A549 (cell line): Measurements from ENCODE around the gene MYO5C. TPM values are rescaled to one million over a fixed set of nuclear protein-coding genes. Genes with fewer than 3 reads are reported as not detected.
"Not testable (repeated sequence)": the region's sequence is repeated elsewhere in the genome, so short reads cannot be mapped to it uniquely, and the experiment has no call there.

Experiments used
- ATAC-seq, 2 experiments: fragments of 200-7000 bp in 1 of 2; fragments of >200 bp in 1 of 2; cut with Nextera tagmentation in 1 of 2; cut with Tn5 transposase in 1 of 2; 3 replicates each; pipeline versions ENCODE4 v1.8.0 to v1.9.1; 2018 to 2020; ENCODE audit warnings: mild to moderate bottlenecking in 1 of 2, moderate library complexity in 1 of 2
- CTCF ChIA-PET: fragments of 300-600 bp; sonication (Branson Sonifier 250); formaldehyde crosslinking; extraction: SDS; loops from one replicate; lab custom pipeline; 2021; ENCODE audit warnings: antibody characterized with exemption, inconsistent platforms; lab: Yijun Ruan, JAX
- POLR2A ChIA-PET: fragments of 350-600 bp; formaldehyde crosslinking; extraction: SDS; loops from one replicate; lab custom pipeline; 2021; ENCODE audit warnings: antibody characterized with exemption, inconsistent platforms; lab: Yijun Ruan, JAX
- DNase-seq, 2 experiments: peaks; one replicate each; pipeline versions ENCODE4 v3.0.0 to v3.0.0-alpha.2; 2011 to 2016; ENCODE audit warnings: low read depth in 1 of 2, low spot score in 1 of 2
- FAIRE-seq: peaks from 2 replicates; lab custom pipeline; 2011; peaks lifted over from hg19 to GRCh38; lab: Jason Lieb, UNC
- H3K27ac ChIP-seq, 2 experiments: fragments of >200 bp; sonication (Bioruptor Twin); formaldehyde crosslinking; 3 replicates each; pipeline ENCODE4 v1.5.1; 2016 to 2017
- H3K4me1 ChIP-seq: fragments of >200 bp; sonication (Bioruptor Twin); formaldehyde crosslinking; 3 replicates; pipeline ENCODE4 v1.6.1; 2016
- H3K4me2 ChIP-seq: fragments of >200 bp; sonication (Bioruptor Twin); formaldehyde crosslinking; 3 replicates; pipeline ENCODE4 v1.6.1; 2016
- H3K4me3 ChIP-seq: fragments of >200 bp; sonication (Bioruptor Twin); formaldehyde crosslinking; 3 replicates; pipeline ENCODE4 v1.5.1; 2016
- H3K9me3 ChIP-seq: fragments of >200 bp; sonication (Bioruptor Twin); formaldehyde crosslinking; 3 replicates; pipeline ENCODE4 v1.6.1; 2016
- ATOH8 ChIP-seq: fragments of 250-450 bp; sonication (Bioruptor Pico); IDR thresholded peaks from 2 replicates; pipeline ENCODE4 v1.5.0; 2020; ENCODE audit warnings: low read depth, mild to moderate bottlenecking, moderate library complexity
- BHLHE40 ChIP-seq: IDR thresholded peaks from 2 replicates; pipeline ENCODE4 v1.6.1; 2012; ENCODE audit warnings: low read depth, low read length, inconsistent platforms
- EP300 ChIP-seq, 2 experiments: fragments of >200 bp; sonication (Bioruptor Twin); formaldehyde crosslinking; IDR thresholded peaks; 2 replicates in 1 of 2; 3 replicates in 1 of 2; pipeline ENCODE4 v1.6.1; 2016 to 2017
- FOSL2 ChIP-seq, 2 experiments: fragments of 450-650 bp in 1 of 2; fragments of >200 bp in 1 of 2; sonication (Bioruptor Twin) in 1 of 2; formaldehyde crosslinking; IDR thresholded peaks; 2 replicates each; pipeline versions ENCODE4 v1.5.0 to v1.6.1; 2016 to 2020; ENCODE audit warnings: mild to moderate bottlenecking in 1 of 2, moderate library complexity in 1 of 2
- FOXS1 ChIP-seq: fragments of 250-450 bp; sonication (Bioruptor Pico); IDR thresholded peaks from 2 replicates; pipeline ENCODE4 v1.5.0; 2020; ENCODE audit warnings: mild to moderate bottlenecking, moderate library complexity
- HOXB5 ChIP-seq: fragments of 250-450 bp; sonication (Bioruptor Pico); IDR thresholded peaks from 2 replicates; pipeline ENCODE4 v1.5.0; 2020; ENCODE audit warnings: mild to moderate bottlenecking, moderate library complexity
- MYC ChIP-seq: IDR thresholded peaks from 2 replicates; pipeline ENCODE4 v1.6.1; 2012; ENCODE audit warnings: mild to moderate bottlenecking, inconsistent platforms, low read length, improper control_type of control experiment, borderline replicate concordance
- RCOR1 ChIP-seq: fragments of 150-350 bp; IDR thresholded peaks from 2 replicates; pipeline ENCODE4 v1.6.1; 2014; ENCODE audit warnings: antibody characterized with exemption, low read length, low read depth
- TFCP2L1 ChIP-seq: fragments of 250-450 bp; sonication (Bioruptor Pico); IDR thresholded peaks from 2 replicates; pipeline ENCODE4 v1.5.0; 2021; ENCODE audit warnings: mild to moderate bottlenecking
- WGBS: methylation state at CpG from one replicate; pipeline ENCODE4 v1.1.6; 2017; ENCODE audit errors: missing lambda C conversion rate; 5-methylcytosine and 5-hydroxymethylcytosine counted together
- polyA plus RNA-seq, 4 experiments: library from polyadenylated mRNA; depleted of rRNA in 3 of 4; stranded (reverse); fragments of >200 nt; fragmentation: RNase III in 1 of 4; extraction: RNeasy Plus Mini Kit Qiagen cat#74134 plus additional on column Dnase treatment in 1 of 4; gene quantifications; 2 replicates in 3 of 4; 3 replicates in 1 of 4; pipeline ENCODE4 v1.2.3, GENCODE V29; 2011 to 2017
- TF ChIP-seq, protein P1 (sequence below): fragments of >200 bp; sonication (Bioruptor Twin); formaldehyde crosslinking; IDR thresholded peaks from 3 replicates; pipeline ENCODE4 v1.5.1; 2016
- TF ChIP-seq, protein P2 (sequence below): fragments of 200-600 bp; sonication (generic); IDR thresholded peaks from 2 replicates; pipeline ENCODE4 v1.6.1; 2016; ENCODE audit warnings: antibody characterized with exemption, mild to moderate bottlenecking, moderate library complexity

MYO5C gene
- polyA plus RNA-seq, 2 of the 4 experiments (the other 2 are of a cell fraction): 6.2 to 27.6 TPM

DNA sequence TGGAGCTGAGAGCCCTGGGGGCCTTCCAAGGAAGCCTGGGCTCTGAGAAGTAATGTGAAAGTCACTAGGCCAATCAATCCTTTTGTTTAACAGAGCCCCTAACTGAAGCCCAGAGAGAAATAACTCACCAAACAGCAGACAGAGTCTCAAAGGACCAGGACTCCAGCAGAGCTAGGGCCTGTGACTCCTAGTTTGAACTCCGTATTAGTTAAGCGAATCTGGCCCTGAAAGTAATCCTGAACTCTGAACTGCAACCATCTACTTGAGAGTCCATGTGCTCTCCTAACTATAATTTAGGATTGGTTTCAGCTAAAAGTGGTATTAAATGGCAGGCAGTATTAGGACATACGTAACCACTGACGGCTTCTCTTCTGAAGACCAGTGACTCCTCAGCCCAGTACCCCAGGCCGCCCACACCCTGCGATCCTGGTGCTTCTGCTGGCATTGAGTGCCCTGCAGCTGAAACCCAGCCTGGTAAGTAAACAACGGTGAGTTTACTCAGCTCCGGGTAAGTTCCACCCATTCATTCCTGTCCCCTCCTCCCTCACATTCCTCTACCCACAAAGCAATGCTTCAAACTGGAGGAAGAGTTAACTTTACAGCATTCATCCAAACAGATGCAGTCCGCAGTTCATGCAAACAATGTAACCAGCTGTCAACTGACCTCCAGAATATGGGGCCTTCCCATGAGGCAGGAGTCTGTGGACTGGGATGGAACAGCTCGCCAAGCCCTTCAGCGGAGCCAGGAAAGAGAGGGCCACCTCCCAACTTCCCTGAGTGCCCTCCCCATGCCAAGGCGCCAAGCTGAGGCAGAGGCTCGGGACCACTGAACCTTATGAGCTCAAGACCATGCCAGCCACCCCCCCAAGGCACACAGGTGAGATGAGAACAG lies 7.3 kb downstream of the MYO5C start (continued):
- peak; percentile 63 for TF ChIP-seq MYC
- TF ChIP-seq RCOR1: no peak
- TF ChIP-seq, protein P1, sequence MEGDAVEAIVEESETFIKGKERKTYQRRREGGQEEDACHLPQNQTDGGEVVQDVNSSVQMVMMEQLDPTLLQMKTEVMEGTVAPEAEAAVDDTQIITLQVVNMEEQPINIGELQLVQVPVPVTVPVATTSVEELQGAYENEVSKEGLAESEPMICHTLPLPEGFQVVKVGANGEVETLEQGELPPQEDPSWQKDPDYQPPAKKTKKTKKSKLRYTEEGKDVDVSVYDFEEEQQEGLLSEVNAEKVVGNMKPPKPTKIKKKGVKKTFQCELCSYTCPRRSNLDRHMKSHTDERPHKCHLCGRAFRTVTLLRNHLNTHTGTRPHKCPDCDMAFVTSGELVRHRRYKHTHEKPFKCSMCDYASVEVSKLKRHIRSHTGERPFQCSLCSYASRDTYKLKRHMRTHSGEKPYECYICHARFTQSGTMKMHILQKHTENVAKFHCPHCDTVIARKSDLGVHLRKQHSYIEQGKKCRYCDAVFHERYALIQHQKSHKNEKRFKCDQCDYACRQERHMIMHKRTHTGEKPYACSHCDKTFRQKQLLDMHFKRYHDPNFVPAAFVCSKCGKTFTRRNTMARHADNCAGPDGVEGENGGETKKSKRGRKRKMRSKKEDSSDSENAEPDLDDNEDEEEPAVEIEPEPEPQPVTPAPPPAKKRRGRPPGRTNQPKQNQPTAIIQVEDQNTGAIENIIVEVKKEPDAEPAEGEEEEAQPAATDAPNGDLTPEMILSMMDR: no peak
- no peak for TF ChIP-seq FOXS1
- 0 out of 2 replicates have a peak, but pooled peaks have one; percentile 23 for TF ChIP-seq HOXB5
- TF ChIP-seq, all 56 proteins: peak for 19

- ChIA-PET POLR2A (interaction anchor here (1.1 to 1.8 kb wide), 2 partner anchors 25 to 364 kb away, joined by 3 to 5 read pairs; no protein-coding TSS in a partner anchor), CTCF (interaction anchor here (1.1 to 3.4 kb wide), 9 partner anchors 9 to 449 kb away, joined by 3 to 22 read pairs (median 5); partner anchors contain the start of gene MYO5A)
- H3K27ac ChIP-seq: peak overlapping the region; percentile 87 to 93
- no peaks in the 10 kb centered on the region for H3K9me3 ChIP-seq
- 34% methylated on average over 7 of the region's 7 CpGs for WGBS
- TF ChIP-seq EP300 (IDR thresholded peaks at IDR 0.05) (no peak), BHLHE40 (0 out of 2 replicates have a peak, but pooled peaks have one; percentile 9), MYC (no peak)
- TF ChIP-seq, protein P2, sequence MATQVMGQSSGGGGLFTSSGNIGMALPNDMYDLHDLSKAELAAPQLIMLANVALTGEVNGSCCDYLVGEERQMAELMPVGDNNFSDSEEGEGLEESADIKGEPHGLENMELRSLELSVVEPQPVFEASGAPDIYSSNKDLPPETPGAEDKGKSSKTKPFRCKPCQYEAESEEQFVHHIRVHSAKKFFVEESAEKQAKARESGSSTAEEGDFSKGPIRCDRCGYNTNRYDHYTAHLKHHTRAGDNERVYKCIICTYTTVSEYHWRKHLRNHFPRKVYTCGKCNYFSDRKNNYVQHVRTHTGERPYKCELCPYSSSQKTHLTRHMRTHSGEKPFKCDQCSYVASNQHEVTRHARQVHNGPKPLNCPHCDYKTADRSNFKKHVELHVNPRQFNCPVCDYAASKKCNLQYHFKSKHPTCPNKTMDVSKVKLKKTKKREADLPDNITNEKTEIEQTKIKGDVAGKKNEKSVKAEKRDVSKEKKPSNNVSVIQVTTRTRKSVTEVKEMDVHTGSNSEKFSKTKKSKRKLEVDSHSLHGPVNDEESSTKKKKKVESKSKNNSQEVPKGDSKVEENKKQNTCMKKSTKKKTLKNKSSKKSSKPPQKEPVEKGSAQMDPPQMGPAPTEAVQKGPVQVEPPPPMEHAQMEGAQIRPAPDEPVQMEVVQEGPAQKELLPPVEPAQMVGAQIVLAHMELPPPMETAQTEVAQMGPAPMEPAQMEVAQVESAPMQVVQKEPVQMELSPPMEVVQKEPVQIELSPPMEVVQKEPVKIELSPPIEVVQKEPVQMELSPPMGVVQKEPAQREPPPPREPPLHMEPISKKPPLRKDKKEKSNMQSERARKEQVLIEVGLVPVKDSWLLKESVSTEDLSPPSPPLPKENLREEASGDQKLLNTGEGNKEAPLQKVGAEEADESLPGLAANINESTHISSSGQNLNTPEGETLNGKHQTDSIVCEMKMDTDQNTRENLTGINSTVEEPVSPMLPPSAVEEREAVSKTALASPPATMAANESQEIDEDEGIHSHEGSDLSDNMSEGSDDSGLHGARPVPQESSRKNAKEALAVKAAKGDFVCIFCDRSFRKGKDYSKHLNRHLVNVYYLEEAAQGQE: no peak
- TF ChIP-seq, all 56 proteins: peak for 1
- peak; percentile 13 for FAIRE-seq
- ATAC-seq: peak in 1 of 2 experiments; percentile 40; a peak in 3 of 6 replicates
- Histone ChIP-seq H3K4me3 (0 out of 3 replicates have a peak overlapping the region, but pooled peaks have one; percentile 0), H3K4me2 (peak overlapping the region; percentile 89), H3K4me1 (peaks cover 50% of the 10 kb centered on the region)
- DNase-seq: peak; percentile 44 to 68
Observed at GRCh38 chr15:52287114-52287513, 8.5 kb downstream of the MYO5C start.

DNA sequence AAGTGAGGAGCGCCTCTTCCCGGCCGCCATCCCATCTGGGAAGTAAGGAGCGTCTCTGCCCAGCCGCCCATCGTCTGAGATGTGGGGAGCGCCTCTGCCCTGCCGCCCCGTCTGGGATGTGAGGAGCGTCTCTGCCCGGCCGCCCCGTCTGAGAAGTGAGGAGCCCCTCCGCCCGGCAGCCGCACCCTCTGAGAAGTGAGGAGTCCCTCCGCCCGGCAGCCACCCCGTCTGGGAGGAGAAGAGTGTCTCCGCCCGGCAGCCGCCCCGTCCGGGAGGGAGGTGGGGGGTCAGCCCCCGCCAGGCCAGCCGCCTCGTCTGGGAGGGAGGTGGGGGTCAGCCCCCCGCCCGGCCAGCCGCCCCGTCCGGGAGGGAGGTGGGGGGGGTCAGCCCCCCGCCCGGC lies 9.7 kb downstream of the MYO5C start:
- POLR2A ChIA-PET, CTCF ChIA-PET, ATAC-seq, H3K4me2 ChIP-seq, H3K9me3 ChIP-seq, H3K4me3 ChIP-seq, FAIRE-seq, DNase-seq: not testable (repeated sequence)
- H3K4me1 ChIP-seq: peaks cover 50% of the 10 kb centered on the region
- H3K27ac ChIP-seq: 0 out of 6 replicates have a peak overlapping the region, but pooled peaks of 1 of the 2 experiments have one; percentile 20
- WGBS: 94% methylated on average over 6 of the region's 34 CpGs

DNA sequence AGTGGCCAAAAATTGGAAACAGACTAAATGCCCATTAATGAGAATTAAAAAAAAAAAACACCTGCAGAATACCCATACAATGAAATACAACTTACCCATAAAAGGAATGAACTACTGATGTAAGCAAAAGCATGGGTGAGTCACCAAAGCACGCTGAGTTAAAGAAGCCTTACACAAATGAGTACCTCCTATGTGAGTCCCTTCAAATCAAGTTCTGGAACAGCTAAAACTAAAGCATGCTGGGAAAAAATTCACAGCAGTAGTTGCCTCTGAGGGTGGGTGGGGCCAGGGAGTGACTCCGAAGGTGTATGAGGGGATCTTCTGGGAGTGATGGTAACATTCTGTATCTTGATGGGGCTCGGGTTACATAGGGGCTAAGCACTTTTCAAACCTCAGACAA lies 11.4 kb downstream of the MYO5C start:
- Histone ChIP-seq H3K4me1 (peaks cover 35% of the 10 kb centered on the region), H3K4me2 (peak overlapping the region; percentile 55), H3K27ac (peak overlapping the region in 1 of 2 experiments; percentile 18; a peak in 1 of 6 replicates), H3K9me3 (no peaks in the 10 kb centered on the region), H3K4me3 (no peak overlapping the region)
- FAIRE-seq (no peak), ATAC-seq (no peak), DNase-seq (peak; percentile 64 to 73)
- ChIA-PET POLR2A (interaction anchor here (0.6 kb wide), 3 partner anchors 31 to 240 kb away, joined by 3 to 8 read pairs (median 4); no protein-coding TSS in a partner anchor), CTCF (no interaction called here)
- 35% methylated on average over 3 of the region's 3 CpGs for WGBS
- TF ChIP-seq MYC (no peak), FOSL2 (IDR thresholded peaks at IDR 0.05) (no peak), FOSL2 (CRISPR knock-in tag; IDR thresholded peaks at IDR 0.05) (peak; percentile 68), RCOR1 (no peak), ATOH8 (CRISPR knock-in tag) (no peak), TFCP2L1 (no peak)
